Activated CD8-positive, alpha-beta memory T cell treated with anti-CD3 and anti-CD28 coated beads for 36 hours (primary cell): Measurements from ENCODE around the gene NPIPA7. TPM values are rescaled to one million over a fixed set of nuclear protein-coding genes. Genes with fewer than 3 reads are reported as not detected.
"Not testable (repeated sequence)": the region's sequence is repeated elsewhere in the genome, so short reads cannot be mapped to it uniquely, and the experiment has no call there.

Source experiments
- CTCF ChIA-PET: fragments of 350-600 bp; sonication (Branson Sonifier 250); formaldehyde crosslinking; loops from one replicate; lab custom pipeline; 2021; ENCODE audit warnings: antibody characterized with exemption; lab: Charles Lee
- POLR2A ChIA-PET: fragments of 350-600 bp; sonication (Branson Sonifier 250); formaldehyde crosslinking; loops from one replicate; lab custom pipeline; 2021; ENCODE audit warnings: antibody characterized with exemption; lab: Charles Lee
- total RNA-seq, 2 experiments: library from RNA; stranded (reverse); gene quantifications; one replicate each; pipeline ENCODE4 v1.2.3, GENCODE V29; 2021

NPIPA7 gene
- total RNA-seq, 2 experiments from 2014 or later: 6.9 to 7.3 TPM

GRCh38 chr16:16417071-16417470, 38.1 kb downstream of the NPIPA7 start:
- POLR2A ChIA-PET, CTCF ChIA-PET: not testable (repeated sequence)

DNA sequence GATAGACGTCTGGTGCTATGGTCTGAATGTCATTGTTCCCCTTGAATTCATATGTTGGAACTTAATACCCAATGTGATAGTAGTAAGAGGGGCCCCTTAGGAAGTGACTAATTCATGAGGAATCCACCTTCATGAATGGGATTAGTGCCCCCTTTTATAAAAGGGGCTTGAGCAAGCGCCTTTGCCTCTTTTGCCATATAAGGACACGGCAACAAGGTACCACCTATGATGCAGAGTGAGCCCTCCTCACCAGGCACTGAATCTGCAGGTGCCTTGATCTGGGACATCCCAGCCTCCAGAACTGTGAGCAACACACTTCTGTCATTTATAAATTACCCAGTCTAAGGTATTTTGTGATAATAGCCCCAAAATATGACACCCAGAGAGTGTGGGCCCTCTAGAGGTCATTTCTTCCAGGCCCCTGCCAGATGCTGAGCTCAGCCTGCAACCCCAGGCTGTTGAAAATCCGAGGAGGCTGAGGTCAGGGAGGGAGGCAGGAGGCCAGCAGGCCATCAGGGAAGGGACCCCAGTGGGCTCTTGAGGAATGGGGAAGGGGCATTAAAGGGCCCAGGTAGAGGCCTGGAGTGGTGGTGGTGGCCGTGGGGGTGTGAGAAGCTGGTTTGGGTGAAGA, 39.1 kb downstream of the NPIPA7 start:
- POLR2A ChIA-PET, CTCF ChIA-PET: not testable (repeated sequence)

GRCh38 chr16:16420515-16420914, 41.6 kb downstream of the NPIPA7 start:
- POLR2A ChIA-PET: not testable (repeated sequence)

GRCh38 chr16:16425146-16425545, 46.2 kb downstream of the NPIPA7 start:
- CTCF ChIA-PET, POLR2A ChIA-PET: not testable (repeated sequence)

More at GRCh38 chr16:16420515-16420914, 41.6 kb downstream of the NPIPA7 start:
- CTCF ChIA-PET: not testable (repeated sequence)

DNA sequence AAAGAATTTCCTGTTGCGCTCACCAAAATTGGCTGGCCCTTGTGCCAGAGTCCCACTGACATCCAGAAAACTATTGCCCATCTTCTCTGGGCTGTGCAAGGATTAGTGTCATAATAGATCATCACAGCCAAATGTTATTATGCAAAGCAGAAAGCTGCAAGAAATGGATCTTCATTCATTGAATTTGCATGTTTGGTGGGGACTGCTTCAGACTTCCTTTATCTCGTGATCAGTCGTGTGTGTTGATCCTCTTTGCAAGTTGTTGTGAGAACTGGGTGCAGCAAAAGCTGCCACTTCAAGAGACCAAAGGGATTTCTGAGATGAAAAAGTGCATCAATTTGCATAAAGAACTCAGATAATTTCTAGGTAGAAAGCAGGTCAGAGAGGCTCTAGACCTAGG, 52.2 kb downstream of the NPIPA7 start:
- POLR2A ChIA-PET, CTCF ChIA-PET: not testable (repeated sequence)

- POLR2A ChIA-PET, CTCF ChIA-PET: not testable (repeated sequence)
Measured at GRCh38 chr16:16434711-16435110, 55.8 kb downstream of the NPIPA7 start.

DNA sequence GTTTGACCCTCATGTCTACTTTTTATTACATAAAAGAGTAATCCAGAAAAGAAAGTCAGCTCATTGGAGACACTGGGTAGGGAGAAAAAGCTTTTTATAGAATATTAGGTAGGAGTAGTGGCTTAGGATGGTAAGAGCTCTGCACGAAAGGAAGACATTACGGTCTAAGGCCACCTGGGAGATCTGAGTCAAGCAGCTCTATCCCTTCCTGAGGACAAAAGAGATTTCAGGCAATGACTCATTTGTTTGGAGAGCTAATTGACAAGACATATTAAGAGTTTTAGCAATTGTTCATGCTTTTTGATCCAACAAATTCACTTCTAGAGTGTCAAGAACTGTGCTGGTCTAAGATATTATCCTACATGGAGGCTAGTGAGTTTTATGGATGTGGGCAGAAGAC, 62.5 kb downstream of the NPIPA7 start:
- POLR2A ChIA-PET, CTCF ChIA-PET: not testable (repeated sequence)

Other genes with a start within 250 kb of the NPIPA7 start
- not detected for gene ABCC6, start 155.6 kb upstream of the NPIPA7 start, total RNA-seq
- gene NOMO3, start 146.6 kb upstream of the NPIPA7 start, total RNA-seq: 10 to 100 TPM; 16.3 to 17.7 TPM